SU-DHL-6 (cell line): ENCODE measurements around the gene APELA.

ENCODE experiments used
- EZH2phosphoT487 ChIP-seq: fragments of 200-600 bp; sonication (generic), shearing (Covaris generic); conservative IDR thresholded peaks from 2 replicates; pipeline ENCODE4 v1.6.1; 2018; ENCODE audit warnings: mild to moderate bottlenecking, antibody characterized with exemption, low read length, moderate library complexity, mixed read lengths
- TF ChIP-seq, protein P1 (sequence below): fragments of 200-600 bp; sonication (generic); IDR thresholded peaks from one replicate; pipeline ENCODE4 v1.5.1; 2017; ENCODE audit warnings: antibody characterized with exemption, mild to moderate bottlenecking, low read length, moderate library complexity; ENCODE audit not compliant: insufficient read depth, poor library complexity, severe bottlenecking

DNA sequence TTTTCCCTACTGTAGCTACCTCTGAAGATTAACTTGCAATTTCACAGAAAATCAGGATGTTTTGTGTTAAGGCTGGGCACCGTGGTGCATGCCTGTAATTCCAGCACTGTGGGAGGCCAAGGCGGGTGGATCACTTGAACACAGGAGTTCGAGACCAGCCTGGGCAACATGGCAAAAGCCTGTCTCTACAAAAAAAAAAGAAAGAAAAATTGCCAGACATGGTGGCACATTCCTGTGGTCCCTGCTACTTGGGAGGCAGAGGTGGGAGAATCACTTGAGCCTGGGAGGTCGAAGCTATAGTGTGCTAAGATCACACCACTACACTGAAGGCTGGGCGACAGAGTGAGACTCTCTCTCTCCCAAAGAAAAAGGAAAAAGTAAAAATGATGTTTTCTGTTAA lies 27.4 kb downstream of the APELA start:
- TF ChIP-seq, protein P1, sequence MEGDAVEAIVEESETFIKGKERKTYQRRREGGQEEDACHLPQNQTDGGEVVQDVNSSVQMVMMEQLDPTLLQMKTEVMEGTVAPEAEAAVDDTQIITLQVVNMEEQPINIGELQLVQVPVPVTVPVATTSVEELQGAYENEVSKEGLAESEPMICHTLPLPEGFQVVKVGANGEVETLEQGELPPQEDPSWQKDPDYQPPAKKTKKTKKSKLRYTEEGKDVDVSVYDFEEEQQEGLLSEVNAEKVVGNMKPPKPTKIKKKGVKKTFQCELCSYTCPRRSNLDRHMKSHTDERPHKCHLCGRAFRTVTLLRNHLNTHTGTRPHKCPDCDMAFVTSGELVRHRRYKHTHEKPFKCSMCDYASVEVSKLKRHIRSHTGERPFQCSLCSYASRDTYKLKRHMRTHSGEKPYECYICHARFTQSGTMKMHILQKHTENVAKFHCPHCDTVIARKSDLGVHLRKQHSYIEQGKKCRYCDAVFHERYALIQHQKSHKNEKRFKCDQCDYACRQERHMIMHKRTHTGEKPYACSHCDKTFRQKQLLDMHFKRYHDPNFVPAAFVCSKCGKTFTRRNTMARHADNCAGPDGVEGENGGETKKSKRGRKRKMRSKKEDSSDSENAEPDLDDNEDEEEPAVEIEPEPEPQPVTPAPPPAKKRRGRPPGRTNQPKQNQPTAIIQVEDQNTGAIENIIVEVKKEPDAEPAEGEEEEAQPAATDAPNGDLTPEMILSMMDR = no peak
- no peak for TF ChIP-seq EZH2phosphoT487
